ENCODE results near the gene EHD2.

The EHD2 gene

GRCh38 chr19:47729799-47730520 is 16.7 kb downstream of the EHD2 start:
- H3F3A ChIP-seq (ENCODE audit: insufficient read depth) = no peaks in the 10 kb centered on the region
- H3K79me2 ChIP-seq (ENCODE audit: insufficient read depth, low read length) = no peaks in the 10 kb centered on the region

GRCh38 chr19:47730521-47730889 is 17.3 kb downstream of the EHD2 start:
- Histone ChIP-seq H3K9me3 (ENCODE audit: insufficient read depth, low read length) (no peaks in the 10 kb centered on the region), H3K27ac (ENCODE audit: low read depth, low read length) (no peak overlapping the region), H3K9me2 (replicated peaks; ENCODE audit: insufficient read depth, low read length) (no peaks in the 10 kb centered on the region), H3K4me2 (ENCODE audit: low read depth, low read length, poor library complexity, severe bottlenecking) (no peak overlapping the region), H2AFZ (ENCODE audit: low read depth, low read length, severe bottlenecking) (no peak overlapping the region), H3K4me3 (ENCODE audit: insufficient read depth, low read length, poor library complexity, severe bottlenecking) (no peak overlapping the region), H4K20me1 (ENCODE audit: low read depth, low read length) (no peaks in the 10 kb centered on the region), H3F3A (ENCODE audit: insufficient read depth) (no peaks in the 10 kb centered on the region), H3K27me3 (ENCODE audit: low read length) (no peaks in the 10 kb centered on the region), H3K9ac (ENCODE audit: low read length) (no peak overlapping the region), H3K36me3 (ENCODE audit: low read length) (no peaks in the 10 kb centered on the region), H3K79me2 (ENCODE audit: insufficient read depth, low read length) (no peaks in the 10 kb centered on the region)
- TF ChIP-seq CTCF (IDR thresholded peaks at IDR 0.05; ENCODE audit: insufficient read depth, low read length, poor library complexity, severe bottlenecking) (no peak), EZH2phosphoT487 (conservative IDR thresholded peaks at IDR 0.05; ENCODE audit: low read length) (no peak)

More at GRCh38 chr19:47729799-47730520, 16.7 kb downstream of the EHD2 start:
- Histone ChIP-seq H3K27ac (ENCODE audit: low read depth, low read length) (no peak overlapping the region), H3K27me3 (ENCODE audit: low read length) (no peaks in the 10 kb centered on the region), H3K9ac (ENCODE audit: low read length) (no peak overlapping the region), H2AFZ (ENCODE audit: low read depth, low read length, severe bottlenecking) (no peak overlapping the region), H4K20me1 (ENCODE audit: low read depth, low read length) (no peaks in the 10 kb centered on the region), H3K4me2 (ENCODE audit: low read depth, low read length, poor library complexity, severe bottlenecking) (no peak overlapping the region), H3K4me3 (ENCODE audit: insufficient read depth, low read length, poor library complexity, severe bottlenecking) (no peak overlapping the region), H3K9me3 (ENCODE audit: insufficient read depth, low read length) (no peaks in the 10 kb centered on the region), H3K9me2 (replicated peaks; ENCODE audit: insufficient read depth, low read length) (no peaks in the 10 kb centered on the region), H3K36me3 (ENCODE audit: low read length) (no peaks in the 10 kb centered on the region)
- no peak for TF ChIP-seq EZH2phosphoT487 (conservative IDR thresholded peaks at IDR 0.05; ENCODE audit: low read length)
- TF ChIP-seq CTCF (IDR thresholded peaks at IDR 0.05; ENCODE audit: insufficient read depth, low read length, poor library complexity, severe bottlenecking) = no peak

- no peaks in the 10 kb centered on the region for H3K79me2 ChIP-seq (ENCODE audit: insufficient read depth, low read length)
- H3K27me3 ChIP-seq (ENCODE audit: low read length) = no peaks in the 10 kb centered on the region
- H3K9me2 ChIP-seq (replicated peaks; ENCODE audit: insufficient read depth, low read length) = no peaks in the 10 kb centered on the region
- H4K20me1 ChIP-seq (ENCODE audit: low read depth, low read length) = no peaks in the 10 kb centered on the region
- H2AFZ ChIP-seq (ENCODE audit: low read depth, low read length, severe bottlenecking) = no peak overlapping the region
- no peak overlapping the region for H3K4me2 ChIP-seq (ENCODE audit: low read depth, low read length, poor library complexity, severe bottlenecking)
- H3K4me3 ChIP-seq (ENCODE audit: insufficient read depth, low read length, poor library complexity, severe bottlenecking) = no peak overlapping the region
- no peak overlapping the region for H3K9ac ChIP-seq (ENCODE audit: low read length)
- no peak for TF ChIP-seq EZH2phosphoT487 (conservative IDR thresholded peaks at IDR 0.05; ENCODE audit: low read length)
- TF ChIP-seq CTCF (IDR thresholded peaks at IDR 0.05; ENCODE audit: insufficient read depth, low read length, poor library complexity, severe bottlenecking) = no peak
- H3F3A ChIP-seq (ENCODE audit: insufficient read depth) = no peaks in the 10 kb centered on the region
- no peak overlapping the region for H3K27ac ChIP-seq (ENCODE audit: low read depth, low read length)
- no peaks in the 10 kb centered on the region for H3K36me3 ChIP-seq (ENCODE audit: low read length)
- no peaks in the 10 kb centered on the region for H3K9me3 ChIP-seq (ENCODE audit: insufficient read depth, low read length)
These were observed 17.7 kb downstream of the EHD2 start for GRCh38 chr19:47730910-47731309.

All from SU-DHL-6 (cell line).